ENCODE data around the gene CXADR.

CXADR gene

DNA sequence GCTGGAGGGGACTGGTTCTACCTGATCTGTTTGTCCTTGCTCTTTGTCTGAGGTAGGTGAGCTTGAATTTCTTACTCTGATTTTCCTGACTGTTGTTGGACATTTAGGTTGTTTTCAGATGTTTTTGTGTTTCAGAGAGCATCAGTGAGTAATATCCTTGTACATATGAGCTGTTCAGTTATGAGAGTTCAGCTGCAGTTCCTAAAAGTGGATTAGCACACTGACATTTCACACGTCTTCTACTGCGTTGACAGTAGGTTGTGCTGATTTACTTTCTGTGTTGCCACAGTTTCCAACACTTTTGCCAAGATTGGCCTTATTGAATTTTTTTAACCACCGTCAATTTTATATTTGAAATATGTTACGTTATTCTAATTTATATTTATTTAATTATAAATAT is 27.7 kb downstream of the CXADR start:
- no peaks in the 10 kb centered on the region for H3K4me1 Mint-ChIP-seq (ENCODE audit: low read depth)
- no peaks in the 10 kb centered on the region for H3K36me3 Mint-ChIP-seq (ENCODE audit: low read depth)
- H3K27ac Mint-ChIP-seq: no peak overlapping the region
- H3K9me3 Mint-ChIP-seq: no peaks in the 10 kb centered on the region
- DNase-seq: no peak
- no peak overlapping the region for H3K4me3 Mint-ChIP-seq
- H3K27me3 Mint-ChIP-seq: no peaks in the 10 kb centered on the region

- Mint-ChIP-seq H3K27ac (no peak overlapping the region), H3K27me3 (no peaks in the 10 kb centered on the region), H3K4me1 (ENCODE audit: low read depth) (no peaks in the 10 kb centered on the region), H3K4me3 (no peak overlapping the region), H3K36me3 (ENCODE audit: low read depth) (no peaks in the 10 kb centered on the region), H3K9me3 (no peaks in the 10 kb centered on the region)
- DNase-seq: no peak
These were observed 29.6 kb downstream of the CXADR start for GRCh38 chr21:17542371-17543011.

GRCh38 chr21:17545007-17545406 is 32.2 kb downstream of the CXADR start:
- no peaks in the 10 kb centered on the region for H3K4me1 Mint-ChIP-seq (ENCODE audit: low read depth)
- DNase-seq: no peak
- no peaks in the 10 kb centered on the region for H3K36me3 Mint-ChIP-seq (ENCODE audit: low read depth)
- H3K27me3 Mint-ChIP-seq: no peaks in the 10 kb centered on the region
- H3K27ac Mint-ChIP-seq: no peak overlapping the region
- H3K9me3 Mint-ChIP-seq: no peaks in the 10 kb centered on the region
- H3K4me3 Mint-ChIP-seq: no peak overlapping the region

- DNase-seq: no peak
- H3K4me1 Mint-ChIP-seq (ENCODE audit: low read depth): no peaks in the 10 kb centered on the region
- H3K27me3 Mint-ChIP-seq: no peaks in the 10 kb centered on the region
- H3K27ac Mint-ChIP-seq: no peak overlapping the region
- H3K4me3 Mint-ChIP-seq: no peak overlapping the region
- no peaks in the 10 kb centered on the region for H3K9me3 Mint-ChIP-seq
- no peaks in the 10 kb centered on the region for H3K36me3 Mint-ChIP-seq (ENCODE audit: low read depth)
These were observed 35.4 kb downstream of the CXADR start for GRCh38 chr21:17548262-17548661.

DNA sequence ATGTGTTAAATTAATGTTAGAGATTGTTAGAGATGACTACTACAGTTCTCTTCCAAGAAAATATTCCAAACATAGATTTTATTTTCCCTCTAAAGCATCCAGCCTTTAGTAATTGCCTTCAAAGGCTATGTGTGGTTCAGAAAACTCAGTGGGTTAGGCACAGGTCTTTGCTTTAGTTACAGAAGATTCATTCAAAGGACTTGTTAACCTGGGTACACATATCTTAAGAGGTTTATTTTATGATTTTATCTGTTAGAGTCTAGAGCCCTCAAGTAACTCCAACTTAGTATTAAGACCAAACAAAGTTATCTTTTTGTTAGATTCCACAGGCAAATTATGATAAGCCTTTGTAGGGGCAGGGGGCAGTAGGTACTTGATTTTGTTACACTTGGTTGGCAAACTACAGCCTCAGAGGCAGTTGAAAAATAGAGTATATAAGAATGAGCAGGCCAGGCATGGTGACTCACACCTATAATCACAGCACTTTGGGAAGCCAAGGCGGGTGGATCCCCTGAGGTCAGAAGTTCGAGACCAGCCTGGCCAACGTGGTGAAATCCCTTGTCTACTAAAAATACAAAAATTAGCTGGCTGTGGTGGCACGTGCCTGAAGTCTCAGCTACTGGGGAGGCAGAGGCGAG is 37.9 kb downstream of the CXADR start:
- Mint-ChIP-seq H3K36me3 (ENCODE audit: low read depth) (no peaks in the 10 kb centered on the region), H3K27me3 (no peaks in the 10 kb centered on the region), H3K9me3 (no peaks in the 10 kb centered on the region), H3K27ac (no peak overlapping the region), H3K4me3 (no peak overlapping the region), H3K4me1 (ENCODE audit: low read depth) (no peaks in the 10 kb centered on the region)
- no peak for DNase-seq

GRCh38 chr21:17552410-17552809 is 39.6 kb downstream of the CXADR start:
- DNase-seq: no peak
- no peaks in the 10 kb centered on the region for H3K36me3 Mint-ChIP-seq (ENCODE audit: low read depth)
- H3K27ac Mint-ChIP-seq: no peak overlapping the region
- no peaks in the 10 kb centered on the region for H3K27me3 Mint-ChIP-seq
- H3K9me3 Mint-ChIP-seq: no peaks in the 10 kb centered on the region
- H3K4me3 Mint-ChIP-seq: no peak overlapping the region
- H3K4me1 Mint-ChIP-seq (ENCODE audit: low read depth): no peaks in the 10 kb centered on the region

- no peak for DNase-seq
- H3K4me1 Mint-ChIP-seq (ENCODE audit: low read depth): no peaks in the 10 kb centered on the region
- H3K4me3 Mint-ChIP-seq: no peak overlapping the region
- H3K27me3 Mint-ChIP-seq: no peaks in the 10 kb centered on the region
- no peaks in the 10 kb centered on the region for H3K36me3 Mint-ChIP-seq (ENCODE audit: low read depth)
- H3K9me3 Mint-ChIP-seq: no peaks in the 10 kb centered on the region
- H3K27ac Mint-ChIP-seq: no peak overlapping the region
These were observed 41.3 kb downstream of the CXADR start for GRCh38 chr21:17554120-17554519.

GRCh38 chr21:17554679-17555465 is 42.0 kb downstream of the CXADR start:
- Mint-ChIP-seq H3K27me3 (no peaks in the 10 kb centered on the region), H3K9me3 (no peaks in the 10 kb centered on the region), H3K36me3 (ENCODE audit: low read depth) (no peaks in the 10 kb centered on the region), H3K4me3 (no peak overlapping the region), H3K27ac (no peak overlapping the region), H3K4me1 (ENCODE audit: low read depth) (no peaks in the 10 kb centered on the region)
- DNase-seq: no peak

- no peak overlapping the region for H3K27ac Mint-ChIP-seq
- no peaks in the 10 kb centered on the region for H3K4me1 Mint-ChIP-seq (ENCODE audit: low read depth)
- H3K27me3 Mint-ChIP-seq: no peaks in the 10 kb centered on the region
- DNase-seq: no peak
- no peaks in the 10 kb centered on the region for H3K9me3 Mint-ChIP-seq
- H3K4me3 Mint-ChIP-seq: no peak overlapping the region
- no peaks in the 10 kb centered on the region for H3K36me3 Mint-ChIP-seq (ENCODE audit: low read depth)
These were observed 47.7 kb downstream of the CXADR start for GRCh38 chr21:17560377-17561025.

DNA sequence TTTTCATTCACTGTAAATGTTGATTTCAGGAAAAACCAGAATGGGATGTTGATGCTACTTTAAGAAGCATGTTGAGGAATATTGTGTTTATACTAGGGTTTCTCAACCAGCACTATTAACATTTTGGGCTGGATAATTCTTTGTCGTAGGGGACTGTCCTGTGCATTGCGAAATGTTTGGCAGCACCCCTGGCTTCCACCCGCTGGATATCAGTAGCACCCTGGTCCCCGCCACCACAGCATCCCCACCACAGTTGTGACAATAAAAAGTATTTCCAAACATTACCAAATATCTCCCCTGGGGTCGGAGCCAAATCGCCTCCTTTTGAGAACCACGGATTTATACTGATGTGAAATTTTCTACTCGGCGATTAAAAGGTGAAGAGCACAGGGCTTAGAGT is 57.9 kb downstream of the CXADR start:
- H3K9me3 Mint-ChIP-seq: no peaks in the 10 kb centered on the region
- no peak overlapping the region for H3K4me3 Mint-ChIP-seq
- DNase-seq: no peak
- no peaks in the 10 kb centered on the region for H3K4me1 Mint-ChIP-seq (ENCODE audit: low read depth)
- no peak overlapping the region for H3K27ac Mint-ChIP-seq
- H3K36me3 Mint-ChIP-seq (ENCODE audit: low read depth): no peaks in the 10 kb centered on the region
- H3K27me3 Mint-ChIP-seq: peaks cover 2% of the 10 kb centered on the region

- no peak for DNase-seq
- H3K27ac Mint-ChIP-seq: no peak overlapping the region
- H3K27me3 Mint-ChIP-seq: peaks cover 2% of the 10 kb centered on the region
- H3K36me3 Mint-ChIP-seq (ENCODE audit: low read depth): no peaks in the 10 kb centered on the region
- no peaks in the 10 kb centered on the region for H3K4me1 Mint-ChIP-seq (ENCODE audit: low read depth)
- H3K9me3 Mint-ChIP-seq: no peaks in the 10 kb centered on the region
- no peak overlapping the region for H3K4me3 Mint-ChIP-seq
These were observed 59.6 kb downstream of the CXADR start for GRCh38 chr21:17572431-17572830.

DNA sequence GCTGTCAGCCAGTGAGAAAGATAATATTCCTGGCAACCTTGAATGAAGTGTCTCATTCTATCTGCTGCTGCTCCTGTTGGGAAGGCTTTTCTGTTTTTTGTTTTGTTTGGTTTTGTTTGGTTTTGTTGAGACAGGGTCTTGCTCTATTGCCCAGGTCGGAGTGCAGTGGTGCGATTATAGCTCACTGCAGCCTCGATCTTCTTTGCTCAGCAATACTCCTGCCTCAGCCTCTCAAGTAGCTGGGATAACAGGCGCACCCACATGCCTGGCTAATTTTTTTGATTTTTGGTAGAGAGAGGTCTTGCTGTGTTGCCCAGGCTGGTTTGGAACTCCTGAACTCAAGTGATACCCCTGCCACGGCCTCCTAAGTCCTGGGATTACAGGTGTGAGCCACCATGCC is 62.2 kb downstream of the CXADR start:
- H3K9me3 Mint-ChIP-seq: no peaks in the 10 kb centered on the region
- no peaks in the 10 kb centered on the region for H3K36me3 Mint-ChIP-seq (ENCODE audit: low read depth)
- H3K4me3 Mint-ChIP-seq: no peak overlapping the region
- peaks cover 2% of the 10 kb centered on the region for H3K27me3 Mint-ChIP-seq
- no peak overlapping the region for H3K27ac Mint-ChIP-seq
- H3K4me1 Mint-ChIP-seq (ENCODE audit: low read depth): no peaks in the 10 kb centered on the region
- no peak for DNase-seq

DNA sequence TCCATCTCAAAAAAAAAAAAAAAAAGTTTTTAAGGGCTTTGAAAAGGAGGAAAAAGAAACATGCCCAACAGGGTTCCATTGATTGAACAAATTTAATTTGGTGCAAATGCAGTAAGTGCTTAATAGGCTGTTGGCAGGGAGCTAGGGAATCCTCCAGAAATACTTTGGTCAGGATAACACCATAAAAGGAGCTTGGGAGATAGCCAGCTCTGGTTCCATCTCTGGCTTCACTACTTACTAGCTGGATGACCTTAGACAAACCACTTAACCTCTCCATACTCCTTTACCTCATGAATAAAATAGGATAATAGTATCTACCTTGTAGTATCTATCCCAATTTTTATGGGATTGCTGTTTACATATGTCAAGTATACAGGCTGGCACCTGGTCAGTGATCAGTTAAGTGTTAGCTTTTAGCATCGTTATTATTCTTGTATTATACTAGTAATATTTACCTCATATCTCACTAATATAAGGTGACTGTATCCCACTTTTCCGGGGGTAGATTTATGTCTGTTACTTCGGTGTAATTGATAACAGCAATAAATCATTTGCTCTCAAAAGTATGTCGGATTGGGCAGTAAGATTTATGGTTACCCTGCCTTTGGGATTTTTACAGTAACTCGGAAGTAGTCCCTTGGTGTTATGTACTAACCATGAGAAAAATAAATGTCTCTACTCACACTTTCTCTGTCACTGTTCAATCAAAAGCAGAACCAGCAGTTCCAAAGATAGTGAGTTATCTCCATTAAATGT is 63.4 kb downstream of the CXADR start:
- H3K36me3 Mint-ChIP-seq (ENCODE audit: low read depth): no peaks in the 10 kb centered on the region
- H3K27ac Mint-ChIP-seq: no peak overlapping the region
- peaks cover 2% of the 10 kb centered on the region for H3K27me3 Mint-ChIP-seq
- no peak for DNase-seq
- no peaks in the 10 kb centered on the region for H3K4me1 Mint-ChIP-seq (ENCODE audit: low read depth)
- no peaks in the 10 kb centered on the region for H3K9me3 Mint-ChIP-seq
- no peak overlapping the region for H3K4me3 Mint-ChIP-seq

GRCh38 chr21:17577701-17578100 is 64.9 kb downstream of the CXADR start:
- no peak overlapping the region for H3K4me3 Mint-ChIP-seq
- H3K4me1 Mint-ChIP-seq (ENCODE audit: low read depth): no peaks in the 10 kb centered on the region
- no peaks in the 10 kb centered on the region for H3K36me3 Mint-ChIP-seq (ENCODE audit: low read depth)
- no peaks in the 10 kb centered on the region for H3K9me3 Mint-ChIP-seq
- DNase-seq: no peak
- H3K27ac Mint-ChIP-seq: no peak overlapping the region
- H3K27me3 Mint-ChIP-seq: peaks cover 2% of the 10 kb centered on the region
